NCI-H2171 (cell line): ENCODE results near the gene ERCC6.

Experiments
- DNase-seq: peaks from one replicate; lab custom pipeline; 2025; lab: John Stamatoyannopoulos, UW

ERCC6 gene

DNA sequence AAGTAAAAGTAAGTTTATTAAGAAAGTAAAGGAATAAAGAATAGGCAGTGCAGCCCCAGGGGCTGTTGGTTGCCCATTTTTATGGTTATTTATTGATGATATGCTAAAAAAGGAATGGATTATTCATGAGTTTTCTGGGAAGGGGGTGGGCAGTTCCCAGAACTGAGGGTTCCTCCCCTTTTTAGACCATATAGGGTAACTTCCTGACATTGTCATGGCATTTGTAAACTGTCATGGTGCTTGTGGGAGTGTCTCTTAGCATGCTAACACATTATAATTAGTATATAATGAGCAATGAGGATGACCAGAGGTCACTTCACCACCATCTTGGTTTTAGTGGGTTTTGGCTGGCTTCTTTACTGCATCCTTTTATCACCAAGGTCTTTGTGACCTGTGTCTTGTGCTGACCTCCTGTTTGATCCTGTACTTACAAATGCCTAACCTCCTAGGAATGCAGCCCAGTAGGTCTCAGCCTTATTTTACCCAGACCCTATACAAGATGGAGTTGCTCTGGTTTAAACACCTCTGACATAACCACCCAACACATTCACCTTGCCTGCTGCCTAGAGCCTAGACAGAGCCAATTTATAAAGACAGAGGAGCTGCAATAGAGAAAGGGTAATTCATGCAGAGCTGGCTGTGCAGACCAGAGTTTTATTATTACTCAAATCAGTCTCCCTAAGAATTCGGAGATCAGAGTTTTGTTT lies 10.9 kb upstream of the ERCC6 start:
- DNase-seq, result no peak

DNA sequence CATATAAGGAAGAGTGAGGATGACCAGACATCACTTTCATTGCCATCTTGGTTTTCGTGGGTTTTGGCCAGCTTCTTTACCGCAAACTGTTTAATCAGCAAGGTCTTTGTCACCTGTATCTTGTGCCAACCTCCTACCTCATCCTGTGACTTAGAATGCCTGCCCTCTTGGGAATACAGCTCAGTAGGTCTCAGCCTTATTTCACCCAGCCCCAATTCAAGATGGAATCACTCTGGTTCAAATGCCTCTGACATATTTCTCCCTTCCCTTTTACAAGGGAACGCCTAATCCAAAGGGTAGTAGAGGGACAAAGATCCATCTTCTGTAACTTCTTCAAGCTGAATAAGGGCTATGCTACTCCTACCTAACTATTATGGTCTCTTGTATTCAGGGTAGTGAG lies 4.7 kb upstream of the ERCC6 start:
- no peak for DNase-seq

DNA sequence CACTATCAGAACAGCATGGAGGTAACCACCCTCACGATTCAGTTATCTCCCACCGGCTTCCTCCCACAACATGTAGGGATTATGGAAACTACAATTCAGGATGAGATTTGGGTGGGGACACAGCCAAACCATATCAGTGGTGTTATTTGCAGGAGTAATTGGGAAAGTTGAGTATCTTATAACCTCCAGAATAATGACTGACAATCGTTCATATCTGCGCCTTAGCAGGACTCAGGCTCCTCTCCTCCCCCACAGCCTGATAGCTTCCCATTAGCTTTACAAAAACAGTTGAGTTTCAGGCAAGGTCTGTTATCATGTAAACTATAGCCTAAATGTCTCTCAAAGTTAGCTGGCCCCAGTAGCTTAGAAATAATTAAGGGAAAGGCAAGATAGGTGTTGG lies 3.4 kb upstream of the ERCC6 start:
- no peak for DNase-seq

DNA sequence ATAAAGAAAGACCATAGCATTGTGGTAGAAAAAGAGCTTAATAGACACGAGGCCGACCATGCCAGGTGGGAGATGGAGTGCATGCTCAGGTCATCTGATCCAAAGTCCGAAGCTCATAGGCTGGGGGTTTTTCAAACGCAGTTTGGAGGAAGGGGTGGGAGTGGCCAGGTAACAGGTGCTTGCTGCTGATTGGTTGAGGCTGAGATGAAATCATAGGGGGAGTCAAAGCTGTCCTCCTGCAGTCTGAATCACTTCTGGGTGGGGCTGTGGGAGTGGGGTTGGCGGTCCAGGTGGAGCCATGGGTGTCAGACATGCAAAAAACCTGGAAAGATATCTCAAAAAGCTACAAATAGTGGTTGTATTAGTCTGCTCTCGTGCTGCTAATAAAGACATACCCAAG lies 2.8 kb upstream of the ERCC6 start:
- no peak for DNase-seq

DNA sequence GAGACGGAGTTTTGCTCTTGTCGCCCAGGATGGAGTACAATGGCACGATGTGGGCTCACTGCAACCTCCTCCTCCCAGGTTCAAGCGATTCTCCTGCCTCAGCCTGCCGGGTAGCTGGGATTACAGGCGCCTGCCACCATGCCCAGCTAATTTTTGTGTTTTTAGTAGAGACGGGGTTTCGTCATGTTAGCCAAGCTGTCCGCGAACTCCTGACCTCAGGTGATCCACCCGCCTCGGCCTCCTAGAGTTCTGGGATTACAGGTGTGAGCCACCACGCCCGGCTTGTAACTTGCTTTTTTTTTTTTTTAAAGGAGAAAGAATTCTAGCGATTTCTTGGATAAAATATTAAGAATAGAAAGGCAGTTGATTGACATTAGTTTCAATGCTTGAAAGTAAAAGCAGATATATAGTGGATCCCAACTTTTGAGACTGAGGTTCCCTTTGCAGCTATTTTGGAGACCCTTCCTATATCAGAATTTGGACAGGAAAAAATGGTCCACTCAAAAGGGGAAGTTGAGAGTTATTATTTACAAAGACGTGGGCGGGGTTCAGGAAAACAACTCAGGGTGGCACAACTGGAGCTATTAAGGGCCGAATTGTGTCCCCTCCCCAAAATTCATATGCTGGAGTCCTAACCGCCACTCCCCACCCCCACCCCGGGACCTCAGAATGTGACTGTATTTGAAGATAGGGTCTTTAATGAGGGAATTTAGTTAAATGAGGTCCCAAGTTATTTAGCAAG lies 1.3 kb upstream of the ERCC6 start:
- DNase-seq, result no peak

DNA sequence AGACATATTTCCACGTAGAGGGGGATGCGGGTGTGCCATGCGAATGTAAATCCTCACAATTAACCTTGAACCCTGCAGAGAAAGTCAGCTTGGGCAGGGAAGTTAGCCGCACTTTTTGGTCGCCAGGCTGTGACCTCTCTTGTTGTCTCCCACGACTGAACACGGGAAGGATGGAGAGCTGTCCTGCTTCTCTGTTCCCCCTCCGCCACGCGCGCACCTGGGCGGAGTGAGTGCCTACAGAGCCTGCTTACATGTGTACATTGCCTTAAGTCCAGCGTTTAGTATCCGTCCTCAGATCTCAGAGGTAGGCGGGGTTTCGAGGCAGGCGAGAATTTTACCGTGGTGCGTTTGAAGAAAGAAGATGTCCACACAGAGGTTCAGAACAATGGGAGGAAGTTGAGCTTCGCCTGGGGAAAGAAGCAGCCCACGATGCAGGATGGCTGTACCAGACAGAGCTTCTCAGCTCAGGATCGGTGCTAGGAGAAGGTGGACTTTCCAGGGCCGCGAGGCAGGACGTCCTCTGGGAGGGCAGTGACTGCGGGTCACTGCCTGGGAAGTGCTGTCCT lies 482 bp upstream of the ERCC6 start:
- no peak for DNase-seq

DNA sequence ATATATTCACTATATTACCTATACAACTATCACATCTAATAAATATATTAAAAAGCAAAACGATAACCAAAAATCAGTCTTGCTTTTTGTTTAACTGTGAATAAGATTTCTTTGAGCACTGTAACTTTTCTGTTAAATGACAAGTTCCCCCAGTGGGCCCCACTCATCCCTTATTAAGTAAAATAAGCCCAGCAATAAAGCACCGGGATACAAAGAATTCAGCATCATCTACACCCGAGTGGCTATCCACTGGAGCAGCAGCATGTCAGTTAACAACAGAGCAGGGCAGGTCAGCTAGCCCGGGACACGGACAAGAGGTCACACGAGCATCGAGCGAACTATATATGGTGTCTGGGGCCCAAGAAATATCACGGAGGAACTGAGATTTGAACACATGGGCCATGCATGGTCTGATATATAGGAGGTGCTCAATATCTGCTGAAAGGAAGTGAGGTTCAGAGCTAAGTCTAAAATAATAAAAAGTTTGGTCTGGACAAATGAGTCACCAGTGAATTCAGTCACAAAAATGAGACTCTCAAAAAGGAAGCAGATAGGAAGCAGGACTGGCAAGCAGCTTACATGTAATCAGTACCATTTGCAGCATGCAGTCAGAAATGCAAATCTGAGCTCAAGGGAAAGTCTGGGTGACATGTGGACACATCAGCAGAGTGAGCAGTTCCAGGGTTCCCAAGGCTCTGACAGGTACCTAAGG lies 4.1 kb downstream of the ERCC6 start:
- no peak for DNase-seq

DNA sequence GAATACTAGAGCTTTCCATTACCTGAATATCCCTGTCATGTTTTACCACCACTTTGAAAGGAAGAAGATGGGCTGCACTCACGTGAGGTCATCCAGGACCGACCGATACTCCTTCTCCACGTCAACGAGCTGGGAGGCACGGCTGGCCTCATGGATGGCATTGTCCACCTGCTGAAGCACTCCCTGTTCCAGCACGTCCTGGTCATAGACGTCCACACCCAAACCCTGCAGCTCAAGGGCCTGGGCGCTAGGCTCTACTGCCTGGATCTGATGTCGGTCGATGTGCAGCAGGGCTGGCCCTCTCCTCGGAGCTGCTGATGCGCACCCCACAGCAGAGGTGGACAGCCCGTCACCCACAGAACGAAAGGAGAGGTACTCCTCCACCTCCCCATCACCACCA lies 6.5 kb downstream of the ERCC6 start:
- DNase-seq, result no peak

DNA sequence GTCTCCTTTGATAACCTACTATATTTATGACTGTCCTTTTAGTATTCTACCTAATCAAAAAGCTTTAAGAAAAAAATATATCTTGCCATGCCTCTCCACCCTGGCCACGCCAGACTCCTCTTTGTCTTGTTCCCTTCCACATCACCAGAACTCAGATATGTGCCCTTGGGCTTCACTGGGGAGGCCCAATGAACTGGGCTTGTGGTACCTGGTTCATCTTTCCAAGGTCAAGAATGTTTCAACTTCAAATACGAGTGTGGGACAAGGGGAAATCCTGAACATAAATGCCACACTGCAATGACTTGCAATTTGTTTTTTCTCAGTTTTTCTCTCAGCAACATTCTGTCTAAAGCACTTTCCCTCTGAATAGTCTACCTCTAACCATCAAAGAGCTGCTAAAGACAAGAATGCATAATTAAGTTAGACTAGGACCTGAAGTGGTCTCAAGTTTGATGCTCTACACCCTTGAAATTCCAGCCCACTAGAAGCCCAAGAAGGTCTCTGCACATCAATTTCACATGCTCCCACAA lies 9.9 kb downstream of the ERCC6 start:
- DNase-seq, result no peak

DNA sequence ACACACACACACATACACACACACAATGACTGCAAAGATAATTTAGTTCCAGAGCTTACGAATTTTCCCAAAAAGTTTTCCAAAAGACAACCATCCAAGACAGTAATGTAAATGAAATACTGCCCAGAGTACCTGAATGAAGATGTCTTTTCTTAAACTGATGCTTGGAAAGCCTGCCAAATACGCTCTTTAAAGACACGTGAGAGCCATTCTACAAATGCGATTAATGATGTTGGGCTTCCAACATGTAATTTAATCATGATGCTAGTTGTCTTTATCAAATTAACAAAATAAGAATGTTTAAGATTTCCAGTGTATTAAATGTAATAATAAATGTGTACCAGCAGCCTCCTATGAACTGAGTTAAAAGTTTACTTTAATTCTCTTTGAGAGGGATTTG lies 11.1 kb downstream of the ERCC6 start:
- no peak for DNase-seq

DNA sequence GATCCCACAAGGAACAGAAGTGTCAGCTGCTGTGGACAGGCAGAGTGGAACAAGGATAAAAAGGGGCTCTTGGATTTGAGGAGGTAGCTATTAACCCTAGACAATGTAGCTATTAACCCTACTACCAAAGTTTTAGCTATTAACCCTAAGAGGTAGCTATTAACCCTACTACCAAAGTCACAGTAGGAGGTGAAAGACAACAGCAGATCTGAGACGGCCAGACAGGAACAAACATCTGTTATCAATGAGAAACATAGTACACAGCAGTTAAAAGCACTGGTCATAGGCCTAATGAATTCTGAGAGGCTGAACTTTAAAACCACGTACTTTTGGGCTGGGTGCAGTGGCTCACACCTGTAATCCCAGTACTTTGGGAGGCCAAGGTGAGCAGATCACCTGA lies 11.9 kb downstream of the ERCC6 start:
- DNase-seq, result no peak

DNA sequence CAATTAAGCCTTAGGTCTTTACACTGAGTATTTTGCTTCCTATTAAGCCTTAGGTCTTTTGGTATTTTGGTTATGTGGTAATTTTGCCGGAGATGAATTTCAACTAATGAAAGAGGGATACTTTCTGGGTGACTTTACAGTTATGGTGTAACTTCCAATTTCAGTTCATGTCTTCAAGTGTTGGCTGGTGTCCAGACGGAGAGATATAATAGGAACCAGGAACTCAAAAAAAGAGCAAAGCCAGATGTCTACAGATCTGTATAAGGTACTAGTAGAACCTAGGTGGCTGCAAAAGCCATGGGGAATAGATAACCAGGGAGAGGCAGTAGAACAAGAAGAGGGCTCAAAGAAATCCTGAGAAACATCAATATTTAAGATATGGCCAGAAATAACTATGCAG lies 12.3 kb downstream of the ERCC6 start:
- DNase-seq, result no peak

DNA sequence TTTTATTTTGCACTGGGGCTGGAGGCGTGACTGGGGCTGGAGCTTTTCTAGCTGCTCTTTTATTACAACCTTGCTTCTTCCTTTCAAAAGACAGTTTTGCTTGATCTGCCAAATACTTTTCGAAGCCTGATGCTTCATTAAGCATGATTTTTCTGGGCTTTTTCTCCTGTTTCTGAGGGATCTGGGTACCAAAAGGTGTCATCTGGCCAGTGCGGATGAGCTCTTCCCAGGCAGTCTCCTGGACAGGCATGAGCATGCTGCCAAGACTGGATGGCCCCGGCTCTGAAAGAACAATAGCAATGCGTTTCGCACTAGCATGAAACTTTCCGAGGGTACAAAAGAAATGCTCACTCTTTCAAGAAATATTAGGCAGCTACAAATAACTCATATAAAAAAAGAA lies 14.4 kb downstream of the ERCC6 start:
- DNase-seq, result no peak

DNA sequence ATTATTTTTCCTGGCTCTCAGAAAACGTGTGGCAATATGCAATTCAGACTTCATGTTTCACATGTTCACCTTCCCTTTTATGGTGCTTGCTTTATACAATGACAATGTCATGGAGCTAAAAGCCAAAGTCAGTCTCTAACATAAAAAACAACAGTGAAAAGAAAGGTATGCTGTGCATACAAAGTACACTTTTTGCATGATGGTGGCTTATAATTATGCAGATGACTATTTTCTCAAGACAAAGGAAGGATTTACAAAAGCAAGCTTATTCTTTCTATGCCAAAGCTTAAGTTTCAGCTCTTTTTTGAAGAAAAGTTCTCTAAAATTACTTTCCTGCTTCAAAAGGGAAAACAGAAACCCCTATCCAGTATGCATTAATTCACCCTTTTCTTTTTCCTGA lies 15.6 kb downstream of the ERCC6 start:
- DNase-seq, result no peak

DNA sequence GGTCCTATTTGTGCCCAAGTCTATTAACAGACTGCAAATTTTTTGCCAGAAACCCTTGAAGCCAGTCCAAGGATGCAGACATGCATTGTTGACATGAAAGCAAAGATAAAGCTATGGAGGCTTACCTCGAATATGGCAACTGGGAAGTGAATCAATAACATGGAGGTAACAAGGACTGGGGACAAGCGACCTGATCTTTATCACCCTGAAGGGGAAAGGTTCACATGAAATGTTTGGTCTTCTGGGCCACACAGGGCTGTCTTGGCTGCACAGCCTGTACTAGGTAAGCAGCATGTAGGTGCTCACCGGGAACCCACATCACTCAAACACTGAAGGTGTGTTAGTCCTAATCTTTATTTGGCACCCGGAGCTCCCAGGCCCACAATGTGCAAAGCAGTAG lies 17.9 kb downstream of the ERCC6 start:
- DNase-seq, result no peak

DNA sequence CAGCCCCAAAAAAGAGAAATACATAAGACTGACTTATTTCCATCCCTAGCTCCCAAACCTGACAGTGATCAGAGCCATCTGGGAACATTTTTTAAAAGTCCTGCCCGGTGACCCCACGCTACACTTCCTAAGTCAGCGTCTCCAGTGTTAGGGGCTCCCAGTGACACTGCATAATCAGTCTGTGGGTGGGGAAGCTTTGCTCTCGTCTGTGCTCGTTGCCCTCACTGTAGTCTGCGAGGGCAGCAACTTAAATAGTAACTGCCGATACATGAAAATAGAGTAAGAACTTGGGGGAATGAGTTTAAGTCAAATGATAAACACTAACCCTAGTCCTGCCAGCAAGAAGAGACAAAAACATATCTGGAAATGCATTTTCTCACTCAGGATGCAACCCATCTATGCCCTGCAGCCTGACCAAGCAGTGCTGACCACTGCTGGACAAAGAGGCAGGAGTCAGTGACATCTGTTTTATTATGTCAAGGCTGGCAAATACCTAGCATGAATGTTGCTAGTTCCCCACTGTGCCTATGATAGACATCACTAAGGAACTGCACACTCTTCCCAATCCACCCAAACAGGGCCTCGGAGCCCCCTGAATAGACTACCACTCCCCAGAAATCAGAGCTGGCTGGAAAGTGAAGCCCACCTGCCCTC lies 18.7 kb downstream of the ERCC6 start:
- DNase-seq, result no peak

DNA sequence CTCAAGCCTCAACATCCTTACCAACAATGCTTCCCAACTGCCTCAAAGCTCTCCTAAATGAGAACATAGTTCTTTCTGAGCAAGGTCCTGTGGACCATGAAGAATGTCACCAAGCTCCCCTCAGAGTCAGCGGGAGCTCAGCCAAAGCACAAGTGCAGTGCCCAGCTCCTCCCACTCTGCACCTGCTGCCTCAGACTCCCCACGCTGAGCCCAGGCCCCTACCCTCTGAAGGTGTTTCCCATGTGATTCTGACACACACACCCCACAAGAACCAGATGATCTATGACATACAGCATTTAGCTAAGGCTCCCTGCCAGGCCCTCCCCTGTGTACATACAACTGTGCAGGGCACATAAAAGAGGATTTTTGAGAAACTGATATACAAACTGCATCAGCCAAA lies 19.2 kb downstream of the ERCC6 start:
- no peak for DNase-seq

DNA sequence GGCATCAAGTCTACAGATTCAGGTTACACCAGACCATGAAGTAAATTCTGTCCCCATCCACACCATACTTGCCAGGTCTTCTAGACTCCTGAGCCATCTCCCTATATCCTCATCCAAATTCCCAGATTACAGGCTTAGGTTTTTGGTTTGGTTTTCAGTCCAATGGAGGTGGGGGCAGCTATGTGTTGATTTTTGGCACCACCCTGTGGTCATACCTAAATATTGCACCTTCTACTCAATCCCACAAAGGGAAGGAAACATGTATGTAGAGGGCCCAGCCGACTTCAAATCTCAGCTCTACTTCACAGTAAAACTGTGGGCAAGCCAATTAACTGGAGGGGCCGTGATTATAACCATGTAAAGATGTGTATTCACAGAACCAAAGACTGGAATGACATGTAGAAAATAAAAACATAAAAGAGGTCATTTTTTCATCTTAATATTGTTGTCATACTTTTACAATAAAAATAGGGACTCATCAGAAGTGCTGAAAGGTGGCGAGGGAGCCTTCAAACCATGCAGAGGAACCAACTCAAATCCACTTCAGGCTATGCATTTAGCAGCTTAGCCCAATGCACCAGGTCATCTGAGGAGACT lies 19.8 kb downstream of the ERCC6 start:
- DNase-seq, result no peak

DNA sequence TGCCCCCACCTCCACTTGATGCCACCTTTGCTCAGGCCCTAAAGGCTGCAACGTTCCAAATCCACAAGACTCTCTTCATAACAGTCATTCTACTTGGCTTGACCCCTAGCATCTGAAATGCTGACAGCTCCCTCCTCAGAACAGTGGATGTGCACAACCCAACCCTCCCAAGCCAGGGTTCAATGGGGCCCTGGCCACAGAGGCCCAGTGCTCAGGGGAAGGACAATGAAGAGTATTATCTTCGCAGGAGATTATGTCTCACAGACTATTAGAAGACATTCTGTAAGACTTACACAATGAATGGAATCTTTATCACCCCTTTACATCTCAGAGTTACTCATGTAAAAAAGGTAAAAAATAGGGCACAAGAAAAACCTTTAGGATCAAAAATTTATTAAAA lies 20.4 kb downstream of the ERCC6 start:
- DNase-seq, result no peak

DNA sequence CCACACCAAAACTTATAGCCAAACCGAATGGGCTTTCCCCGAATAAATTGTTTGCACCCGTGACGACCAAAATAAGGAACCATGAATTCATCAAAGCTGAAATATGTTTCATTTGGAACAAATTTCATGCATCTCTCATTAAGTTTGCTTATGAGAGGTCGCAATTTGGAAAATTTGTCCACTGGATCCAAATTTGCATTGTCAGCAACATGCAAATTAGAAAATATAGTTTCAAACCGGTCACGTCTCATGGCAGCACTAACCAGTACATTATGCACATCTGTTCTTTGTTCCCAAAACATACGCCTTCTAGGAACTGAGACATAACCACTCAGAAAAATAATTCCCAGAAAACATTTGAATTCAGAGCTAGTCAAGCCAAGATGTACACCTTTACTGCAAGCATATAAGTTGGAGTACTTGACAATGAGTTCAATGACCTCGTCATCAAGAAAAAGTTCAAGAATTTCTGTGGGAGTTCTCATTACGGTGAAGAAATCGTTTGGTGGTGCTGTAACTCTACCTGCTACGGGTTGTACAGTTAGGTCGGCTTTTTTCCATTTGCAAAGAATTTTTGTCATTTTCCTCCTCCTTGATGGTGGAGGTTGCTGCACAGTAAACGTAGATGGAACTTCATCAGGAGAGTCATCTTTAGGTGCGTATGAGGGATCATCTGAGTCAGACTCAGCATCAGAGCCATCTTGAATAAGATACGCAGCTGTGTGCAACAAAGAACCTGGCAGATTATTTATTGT lies 22.5 kb downstream of the ERCC6 start:
- DNase-seq, result no peak
